HG02610 (cell line): Measurements from ENCODE around the gene CPEB3.
"Not testable (repeated sequence)": the region's sequence is repeated elsewhere in the genome, so short reads cannot be mapped to it uniquely, and the experiment has no call there.

ENCODE experiments used
- ATAC-seq: cut with Tn5 transposase; IDR thresholded peaks from one replicate; pipeline ENCODE4 v1.9.1; 2021; ENCODE audit warnings: mild to moderate bottlenecking, moderate library complexity; ENCODE audit not compliant: unreplicated experiment

CPEB3 gene

GRCh38 chr10:92290837-92291615 lies at the start of gene CPEB3, which contains the start of gene MARCHF5:
TSS of gene CPEB3 (minus strand) at chr10:92291078. CDS start at chr10:92240350, 50,728 bp downstream.
TSS of gene MARCHF5 (plus strand) at chr10:92291167. CDS start at chr10:92291495, 328 bp downstream.
- peak; percentile 99 for ATAC-seq

- ATAC-seq: not testable (repeated sequence)
Observed at GRCh38 chr10:92329927-92330326, 39.0 kb upstream of the CPEB3 start.

GRCh38 chr10:92328993-92329392 lies 38.1 kb upstream of the CPEB3 start:
- ATAC-seq: no peak

GRCh38 chr10:92327445-92328433 lies 36.9 kb upstream of the CPEB3 start:
- no peak for ATAC-seq

- ATAC-seq: no peak
Observed at GRCh38 chr10:92323079-92323478, 32.2 kb upstream of the CPEB3 start.

- no peak for ATAC-seq
Observed at GRCh38 chr10:92316610-92317009, 25.7 kb upstream of the CPEB3 start.

GRCh38 chr10:92313750-92314149 lies 22.9 kb upstream of the CPEB3 start:
- ATAC-seq: no peak

GRCh38 chr10:92309272-92309671 lies 18.4 kb upstream of the CPEB3 start:
- ATAC-seq: no peak

GRCh38 chr10:92305133-92306072 lies 14.5 kb upstream of the CPEB3 start:
- ATAC-seq: no peak

- no peak for ATAC-seq
Observed at GRCh38 chr10:92304061-92304460, 13.2 kb upstream of the CPEB3 start.

GRCh38 chr10:92303096-92303495 lies 12.2 kb upstream of the CPEB3 start:
- no peak for ATAC-seq

- ATAC-seq: no peak
Observed at GRCh38 chr10:92298487-92298886, 7.6 kb upstream of the CPEB3 start.

- ATAC-seq: no peak
Observed at GRCh38 chr10:92291921-92292845, 1.3 kb upstream of the CPEB3 start.

- no peak for ATAC-seq
Observed at GRCh38 chr10:92291616-92291865, 663 bp upstream of the CPEB3 start.

- peak; percentile 14 for ATAC-seq
Observed at GRCh38 chr10:92290076-92290836, 622 bp downstream of the CPEB3 start.

GRCh38 chr10:92284112-92284704 lies 6.7 kb downstream of the CPEB3 start:
- peak; percentile 53 for ATAC-seq

- no peak for ATAC-seq
Observed at GRCh38 chr10:92278996-92279696, 11.7 kb downstream of the CPEB3 start.

GRCh38 chr10:92274071-92274470 lies 16.8 kb downstream of the CPEB3 start:
- ATAC-seq: no peak
